Measurements from ENCODE around the gene CCDC188.

CCDC188 gene

DNA sequence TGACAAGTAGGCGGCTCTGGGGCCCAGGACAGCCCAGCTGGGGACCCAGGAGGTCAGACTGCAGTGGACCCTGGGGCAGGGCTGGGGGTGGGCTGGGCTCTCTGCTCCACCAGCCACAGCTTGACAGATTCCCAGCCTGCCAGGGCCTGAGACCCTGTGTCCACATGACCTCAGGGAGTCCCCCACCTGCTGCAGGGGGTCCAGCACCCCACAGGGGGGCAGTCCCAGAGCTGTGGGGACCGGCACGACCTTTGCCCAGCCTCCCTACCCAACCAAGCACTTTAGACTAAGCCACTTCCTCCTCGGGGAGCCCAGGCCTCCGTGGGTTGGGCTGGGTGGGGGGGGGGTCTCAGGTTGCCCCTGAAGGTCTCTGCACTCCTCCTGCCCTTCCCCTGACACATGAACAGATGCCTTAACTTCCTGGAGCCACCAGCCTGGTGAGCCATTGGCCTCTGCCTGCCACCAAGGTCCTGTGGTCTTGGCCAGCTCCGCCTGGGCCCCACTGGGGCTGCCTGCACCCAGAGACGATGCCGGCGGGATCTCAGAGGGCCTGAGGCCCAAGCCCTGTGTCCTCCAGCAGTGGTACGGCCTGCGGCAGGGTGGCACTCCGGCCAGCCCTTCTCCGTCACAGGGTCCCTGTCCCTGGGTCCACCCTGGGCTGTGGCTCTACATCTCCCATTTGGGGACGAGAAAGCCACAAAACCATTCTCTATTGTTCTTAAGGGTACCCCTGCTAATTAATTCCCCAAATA, 3.4 kb downstream of the CCDC188 start:
- DNase-seq = no peak

DNA sequence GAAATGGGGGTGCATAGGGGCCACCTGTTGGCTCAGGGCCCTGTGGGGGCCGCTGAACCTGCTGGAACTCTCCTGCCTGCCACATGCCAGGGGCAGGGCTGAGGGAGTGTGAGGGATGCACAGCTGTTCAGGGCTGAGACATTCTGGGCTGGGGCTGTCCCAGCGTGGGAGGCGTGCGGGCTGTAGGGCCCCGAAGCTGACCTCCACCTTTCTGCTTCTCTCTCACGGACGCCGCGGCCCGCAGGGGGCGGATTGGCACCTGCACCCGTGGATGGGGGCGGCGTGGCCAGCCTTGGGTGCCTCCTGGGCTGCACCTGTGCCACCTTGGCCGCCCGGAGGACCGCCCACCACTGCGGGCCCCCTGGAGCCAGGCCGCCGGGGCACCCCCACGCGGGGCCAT, 4.1 kb downstream of the CCDC188 start:
- DNase-seq = no peak

DNA sequence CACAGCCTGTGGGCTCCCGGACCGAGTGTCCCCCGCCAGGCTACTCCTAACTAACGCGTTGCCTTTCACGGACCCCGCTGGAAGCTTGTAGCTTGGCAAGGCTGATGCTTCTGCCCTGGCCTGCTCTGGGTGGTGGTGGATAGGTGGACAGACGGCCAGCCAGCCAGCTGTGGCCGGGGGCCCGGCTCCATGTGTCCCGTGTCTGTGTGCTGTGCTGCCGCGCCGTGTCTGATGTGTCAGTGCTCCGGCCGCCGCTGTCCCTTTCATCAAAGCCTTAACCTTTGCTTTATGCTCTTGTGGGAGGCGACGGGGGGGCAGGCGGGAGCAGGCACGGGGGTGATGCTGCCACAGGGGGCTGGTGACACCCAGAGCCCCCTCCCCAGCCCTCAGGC, 5.0 kb downstream of the CCDC188 start:
- no peak for DNase-seq

DNA sequence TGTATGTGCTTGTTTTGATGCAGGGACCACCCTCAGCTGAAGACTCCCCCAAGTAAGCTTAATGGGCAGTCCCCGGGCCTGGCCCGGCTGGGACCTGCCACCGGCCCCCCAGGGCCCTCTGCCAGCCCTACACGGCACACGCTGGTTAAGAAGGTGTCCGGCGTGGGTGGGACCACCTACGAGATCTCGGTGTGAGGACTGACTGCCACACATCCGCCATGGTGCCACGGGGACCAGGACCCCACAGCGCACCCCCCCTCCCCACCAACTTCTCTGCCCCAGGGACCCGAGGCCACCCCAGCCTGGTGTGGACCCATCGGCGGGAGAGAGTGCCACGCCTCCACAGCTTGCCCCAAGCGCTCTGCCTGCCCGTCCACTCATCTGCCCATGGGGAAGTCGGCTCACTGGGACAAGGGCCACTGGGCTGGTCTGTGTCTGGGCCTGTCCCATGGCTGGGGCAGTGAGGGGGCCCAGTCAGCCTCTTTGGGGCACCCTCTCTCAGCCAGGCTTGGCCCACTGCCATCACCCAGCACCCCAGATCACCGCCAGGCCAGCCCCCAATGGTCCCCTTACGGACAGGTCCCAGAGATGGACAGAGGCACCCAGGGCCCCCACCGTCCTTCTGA, 5.5 kb downstream of the CCDC188 start:
- DNase-seq = no peak

DNA sequence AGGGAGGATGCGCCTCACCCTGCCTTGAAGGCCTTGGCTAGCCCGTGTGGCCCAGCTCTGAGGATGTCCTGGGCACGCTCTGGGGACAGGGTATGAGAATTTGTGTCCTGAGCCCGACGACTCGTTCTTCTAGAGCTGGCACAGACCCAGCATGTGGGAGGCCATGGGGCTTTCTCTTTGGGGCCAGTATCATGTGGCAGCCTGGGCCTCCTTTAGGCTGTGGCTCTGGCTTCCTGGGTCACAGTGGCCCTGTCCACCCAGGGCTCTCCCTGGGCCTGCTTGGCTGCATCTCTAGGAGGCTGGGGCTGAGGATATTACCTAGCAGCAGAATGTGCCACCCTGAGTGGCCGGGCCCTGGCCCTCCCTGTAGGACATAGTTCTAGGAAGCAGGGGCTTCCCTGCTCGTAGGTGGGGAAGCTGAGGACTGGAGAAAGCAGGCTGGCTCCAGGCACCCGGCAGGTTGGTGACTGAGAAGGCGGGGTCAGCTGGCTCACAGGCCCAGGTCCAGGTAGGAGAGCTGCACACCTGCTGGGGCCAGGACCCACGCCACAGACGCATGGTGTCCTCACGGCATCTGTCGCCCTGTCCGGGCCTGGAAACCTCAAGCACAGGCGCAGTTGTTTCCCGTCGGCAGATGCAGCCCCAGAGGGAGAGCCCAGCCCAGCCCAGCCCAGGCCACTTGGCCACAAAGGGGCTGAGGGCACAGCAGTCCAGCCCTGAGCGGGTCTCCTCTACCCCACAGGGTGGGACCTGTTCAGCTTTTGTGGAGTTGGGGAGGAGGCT, 6.8 kb downstream of the CCDC188 start:
- no peak for DNase-seq

DNA sequence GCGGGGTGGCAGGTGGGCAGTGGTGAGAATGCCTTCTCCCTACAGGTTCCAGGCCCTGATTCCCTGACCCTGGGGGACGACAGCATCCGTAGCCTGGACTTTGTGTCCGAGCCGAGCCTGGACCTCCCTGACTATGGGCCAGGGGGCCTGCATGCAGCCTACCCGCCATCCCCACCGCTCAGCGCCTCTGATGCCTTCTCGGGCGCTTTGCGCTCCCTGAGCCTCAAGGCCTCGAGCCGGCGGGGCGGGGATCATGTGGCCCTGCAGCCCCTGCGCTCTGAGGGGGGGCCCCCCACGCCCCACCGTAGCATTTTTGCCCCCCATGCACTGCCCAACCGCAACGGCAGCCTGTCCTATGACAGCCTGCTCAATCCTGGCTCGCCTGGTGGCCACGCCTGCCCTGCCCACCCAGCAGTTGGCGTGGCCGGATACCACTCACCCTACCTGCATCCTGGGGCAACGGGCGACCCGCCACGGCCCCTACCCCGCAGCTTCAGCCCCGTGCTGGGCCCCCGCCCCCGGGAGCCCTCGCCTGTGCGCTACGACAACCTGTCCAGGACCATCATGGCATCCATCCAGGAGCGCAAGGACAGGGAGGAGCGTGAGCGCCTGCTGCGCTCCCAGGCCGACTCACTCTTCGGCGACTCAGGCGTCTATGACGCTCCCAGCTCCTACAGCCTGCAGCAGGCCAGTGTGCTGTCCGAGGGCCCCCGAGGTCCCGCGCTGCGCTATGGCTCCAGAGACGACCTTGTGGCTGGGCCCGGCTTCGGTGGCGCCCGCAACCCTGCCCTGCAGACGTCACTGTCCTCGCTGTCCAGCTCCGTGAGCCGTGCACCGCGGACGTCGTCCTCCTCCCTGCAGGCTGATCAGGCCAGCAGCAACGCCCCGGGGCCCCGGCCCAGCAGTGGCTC, 7.9 kb downstream of the CCDC188 start:
- DNase-seq = no peak

DNA sequence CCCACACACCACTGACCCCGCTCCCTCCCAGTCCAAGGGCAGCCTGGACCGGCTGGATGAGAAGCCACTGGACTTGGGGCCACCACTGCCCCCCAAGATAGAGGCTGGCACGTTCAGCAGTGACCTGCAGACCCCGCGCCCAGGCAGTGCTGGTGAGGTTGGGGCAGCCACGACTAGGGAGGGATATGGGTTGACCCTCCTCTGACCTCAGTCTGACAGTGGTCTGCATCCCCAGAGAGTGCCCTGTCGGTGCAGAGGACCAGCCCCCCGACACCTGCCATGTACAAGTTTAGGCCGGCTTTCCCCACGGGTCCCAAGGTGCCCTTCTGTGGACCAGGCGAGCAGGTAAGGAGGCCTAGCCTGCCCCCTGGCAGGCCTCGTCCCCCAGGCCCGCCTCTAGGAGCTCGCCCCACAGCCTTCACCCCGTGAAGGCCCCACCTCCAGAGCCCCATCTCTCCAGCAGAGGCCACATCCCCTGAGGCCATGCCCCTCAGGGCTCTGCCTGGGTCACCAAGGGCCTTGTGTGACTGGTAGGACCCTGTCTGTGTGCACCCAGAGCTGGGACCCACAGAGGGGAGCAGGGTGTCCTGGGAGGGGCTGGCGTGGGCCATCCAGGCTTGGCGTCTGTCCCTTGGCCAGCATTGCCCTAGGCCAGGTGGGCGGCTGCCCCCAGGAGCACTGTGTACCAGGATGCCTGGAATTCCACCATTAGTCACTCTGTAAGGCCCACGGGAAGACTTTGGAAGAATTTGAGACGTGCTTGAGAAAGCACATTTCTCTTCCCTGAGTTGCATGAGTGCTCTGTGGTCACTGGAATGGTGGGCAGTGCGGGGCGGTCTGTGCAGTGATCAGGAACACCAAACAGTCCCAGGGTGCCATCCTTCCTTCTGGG, 9.4 kb downstream of the CCDC188 start:
- DNase-seq = no peak

DNA sequence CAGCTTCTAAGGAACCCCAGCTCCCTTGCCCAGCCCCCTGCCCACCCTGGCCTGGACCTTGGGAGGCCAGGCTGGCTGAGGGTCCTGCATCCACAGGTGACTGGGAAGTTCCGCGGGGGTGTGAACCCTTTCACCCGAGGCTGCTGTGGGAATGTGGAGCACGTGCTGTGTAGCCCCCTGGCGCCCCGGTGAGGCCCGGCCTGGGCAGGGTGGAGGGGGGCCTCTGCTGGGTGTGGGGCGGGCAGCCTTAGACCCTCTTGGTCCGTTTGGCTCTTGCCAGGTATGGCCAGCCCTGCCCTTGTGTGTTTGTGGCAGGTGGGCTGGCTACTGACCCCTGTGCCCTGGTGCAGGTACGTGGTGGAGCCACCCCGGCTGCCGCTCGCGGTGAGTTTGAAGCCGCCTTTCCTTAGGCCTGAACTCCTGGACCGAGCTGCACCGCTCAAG, 10.3 kb downstream of the CCDC188 start:
- DNase-seq = no peak

DNA sequence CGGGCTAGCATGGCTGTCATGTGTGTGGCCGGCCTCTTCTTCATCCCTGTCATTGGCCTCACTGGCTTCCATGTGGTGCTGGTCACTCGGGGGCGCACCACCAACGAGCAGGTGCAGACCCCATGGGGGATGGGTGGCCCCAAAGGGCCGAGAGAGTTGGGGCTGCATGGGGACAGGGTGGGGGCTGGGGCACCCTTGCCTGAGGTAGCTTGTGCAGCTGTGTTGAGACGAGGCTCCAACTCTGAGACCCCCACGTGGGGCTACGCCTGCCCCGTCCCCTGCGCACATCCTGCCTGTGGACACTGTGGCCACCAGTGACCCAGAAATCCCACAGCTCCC, 10.8 kb downstream of the CCDC188 start:
- no peak for DNase-seq

DNA sequence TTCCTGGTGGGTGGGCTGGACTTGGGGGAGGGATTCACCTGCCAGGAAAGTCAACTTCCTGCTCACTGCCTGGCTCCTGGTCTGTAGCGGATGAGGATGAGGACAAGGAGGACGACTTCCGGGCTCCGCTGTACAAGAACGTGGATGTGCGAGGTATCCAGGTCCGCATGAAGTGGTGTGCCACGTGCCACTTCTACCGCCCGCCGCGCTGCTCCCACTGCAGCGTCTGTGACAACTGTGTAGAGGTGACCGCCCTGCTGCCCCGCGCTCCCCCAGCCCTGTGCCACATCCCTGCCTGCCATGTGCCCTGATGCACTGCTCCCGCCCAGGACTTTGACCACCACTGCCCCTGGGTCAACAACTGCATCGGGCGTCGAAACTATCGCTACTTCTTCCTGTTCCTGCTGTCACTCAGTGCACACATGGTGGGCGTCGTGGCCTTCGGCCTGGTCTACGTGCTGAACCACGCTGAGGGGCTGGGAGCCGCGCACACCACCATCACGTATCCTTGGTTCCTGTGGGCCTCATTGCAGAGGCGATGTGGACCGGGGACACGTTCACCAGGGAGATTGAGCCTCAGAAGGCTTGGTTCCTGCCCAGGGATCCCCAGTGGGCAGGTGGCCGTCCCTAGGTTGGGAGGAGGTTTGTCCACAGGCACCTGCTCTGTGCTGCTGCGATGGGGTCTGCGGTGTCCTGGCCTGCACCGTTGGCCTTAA, 11.3 kb downstream of the CCDC188 start:
- no peak for DNase-seq

DNA sequence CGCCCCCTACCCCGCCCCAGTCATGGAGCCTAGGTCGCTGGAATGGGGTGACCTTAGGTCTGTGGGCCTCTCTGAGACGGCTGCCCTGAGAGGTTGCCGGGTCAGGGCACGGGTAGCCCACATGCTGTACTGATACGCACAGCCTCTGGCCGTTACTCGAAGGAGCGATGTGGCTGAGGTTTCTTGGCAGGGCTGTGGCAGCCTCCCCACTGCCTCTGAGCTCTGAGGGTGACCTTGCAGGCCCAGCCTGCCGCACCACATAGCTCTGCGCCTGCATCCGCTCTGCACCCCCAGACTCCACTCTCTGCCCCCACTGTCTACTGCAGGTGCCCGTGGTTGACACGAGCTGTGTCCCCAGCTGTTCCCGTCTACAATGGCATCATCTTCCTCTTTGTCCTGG, 12.0 kb downstream of the CCDC188 start:
- DNase-seq = no peak

DNA sequence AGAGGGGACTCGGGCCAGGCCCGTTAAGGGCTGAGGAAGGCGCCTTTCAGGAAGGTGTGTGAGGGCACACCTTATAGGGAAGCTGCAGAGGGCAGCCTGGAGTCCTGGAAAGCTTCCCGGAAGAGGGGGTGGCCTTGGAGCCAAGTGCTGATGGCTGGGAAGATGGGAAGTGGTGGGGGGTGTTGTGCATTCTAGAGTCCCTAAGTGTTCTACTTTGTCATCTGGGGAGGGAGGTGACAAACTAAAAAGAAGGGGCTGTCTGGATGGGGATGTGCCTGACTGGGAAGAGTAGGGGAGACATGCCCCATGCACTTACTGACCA, 12.5 kb downstream of the CCDC188 start:
- DNase-seq = no peak

DNA sequence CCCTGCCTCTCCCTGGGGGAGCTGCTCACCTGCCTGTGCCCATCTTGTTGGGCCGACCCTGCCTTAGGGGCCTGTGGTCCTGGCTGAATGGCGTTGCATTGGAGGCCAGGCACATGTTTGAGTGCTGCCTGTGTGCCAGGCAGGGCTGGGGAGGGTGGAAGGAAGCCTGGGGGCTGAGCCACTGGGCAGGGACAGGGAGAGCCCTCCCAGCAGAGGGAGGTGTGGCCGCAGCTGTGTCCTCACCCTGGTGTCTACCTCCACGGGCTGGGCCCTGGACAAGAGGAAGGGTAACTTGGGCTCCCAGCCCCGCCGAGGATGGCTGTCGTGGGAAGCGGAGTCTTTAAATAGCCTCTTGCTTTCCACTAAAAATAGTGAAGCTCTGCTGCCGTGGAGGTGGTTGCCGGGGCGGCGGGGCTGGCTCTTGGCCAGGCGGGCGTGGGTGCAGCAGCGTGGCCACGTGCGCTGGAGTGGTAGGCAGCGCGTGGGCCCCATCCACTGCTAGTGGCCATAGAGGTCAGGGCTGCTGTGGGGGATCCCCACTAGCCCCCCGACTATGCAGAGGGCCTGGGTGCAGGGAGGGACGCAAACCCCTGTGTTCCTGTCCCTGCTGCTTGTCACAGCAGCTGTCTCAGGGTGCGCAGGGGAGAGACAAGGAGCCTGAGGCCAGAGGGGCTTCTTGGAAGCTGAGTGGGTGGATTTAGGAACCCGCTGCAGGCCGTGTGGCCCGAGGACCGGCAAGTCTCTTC, 13.0 kb downstream of the CCDC188 start:
- no peak for DNase-seq

DNA sequence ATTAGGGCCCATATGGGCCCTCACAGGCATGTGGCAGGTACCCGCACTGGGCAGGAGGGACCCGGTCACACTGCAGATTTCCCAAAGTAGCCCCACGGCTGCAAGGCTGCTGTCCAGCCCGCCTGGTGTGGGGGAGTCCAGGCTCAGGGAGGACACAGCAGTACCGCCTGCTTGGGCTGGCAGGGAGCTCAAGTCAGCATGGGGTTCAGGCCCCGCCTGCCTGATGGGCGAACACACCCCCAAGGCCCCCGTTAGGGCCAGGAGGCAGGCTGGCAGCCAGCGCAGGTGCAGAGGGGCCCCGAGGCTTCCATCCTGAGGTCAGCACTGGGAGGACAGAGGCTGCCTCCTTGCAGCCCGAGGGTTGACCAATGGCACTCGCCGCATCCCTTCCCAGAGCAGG, 13.7 kb downstream of the CCDC188 start:
- no peak for DNase-seq

DNA sequence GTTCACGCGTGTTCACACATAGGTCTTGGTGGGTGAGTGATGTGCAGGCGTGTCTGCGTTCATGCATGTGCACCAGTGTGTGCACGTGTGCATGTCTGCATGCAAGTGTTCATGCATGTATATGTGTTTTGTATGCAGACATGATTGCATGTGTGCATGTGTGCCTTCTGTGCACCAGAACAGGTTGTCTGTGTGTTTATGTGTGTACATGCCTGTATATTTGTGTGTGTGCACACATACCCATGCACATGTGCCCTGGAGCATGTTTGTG, 14.3 kb downstream of the CCDC188 start:
- no peak for DNase-seq

DNA sequence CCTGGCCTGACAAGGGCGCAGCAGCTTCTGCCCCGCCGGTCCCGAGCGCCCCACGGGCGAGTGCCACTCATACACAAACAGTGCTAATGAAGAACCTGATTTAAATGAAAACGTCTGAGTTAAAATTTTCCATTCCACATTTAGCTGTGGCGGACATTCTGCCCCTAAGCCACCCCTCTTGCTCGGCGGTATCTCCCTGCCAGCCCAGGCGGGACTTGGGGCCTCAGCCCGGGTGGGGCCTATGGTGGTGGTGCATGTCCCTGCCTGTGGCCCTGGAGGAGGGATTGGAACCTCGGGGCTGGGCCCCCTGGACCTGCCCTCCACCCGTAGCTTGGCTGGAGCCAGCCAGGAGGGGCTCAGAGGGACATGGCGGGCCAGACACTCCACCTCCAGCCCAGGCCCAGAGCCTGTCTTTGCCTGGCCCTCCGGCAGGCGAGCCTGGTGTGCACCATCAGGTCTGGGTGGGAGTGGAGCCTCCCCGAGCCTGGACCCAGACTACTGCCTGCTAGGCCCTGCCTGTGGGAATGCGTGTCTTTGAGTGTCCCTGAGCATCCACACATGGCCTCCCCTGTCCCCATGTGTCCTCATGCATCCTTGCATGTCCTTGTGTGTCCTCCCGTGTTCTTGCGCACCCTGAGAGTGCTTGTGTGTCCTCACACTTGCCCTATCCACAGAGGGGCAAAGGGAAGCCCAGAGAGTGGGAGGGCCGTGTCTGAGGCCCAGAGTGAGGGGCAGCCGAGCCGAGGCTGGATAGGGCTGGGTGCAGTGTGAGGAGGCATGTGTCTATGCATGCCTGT, 14.9 kb downstream of the CCDC188 start:
- no peak for DNase-seq

DNA sequence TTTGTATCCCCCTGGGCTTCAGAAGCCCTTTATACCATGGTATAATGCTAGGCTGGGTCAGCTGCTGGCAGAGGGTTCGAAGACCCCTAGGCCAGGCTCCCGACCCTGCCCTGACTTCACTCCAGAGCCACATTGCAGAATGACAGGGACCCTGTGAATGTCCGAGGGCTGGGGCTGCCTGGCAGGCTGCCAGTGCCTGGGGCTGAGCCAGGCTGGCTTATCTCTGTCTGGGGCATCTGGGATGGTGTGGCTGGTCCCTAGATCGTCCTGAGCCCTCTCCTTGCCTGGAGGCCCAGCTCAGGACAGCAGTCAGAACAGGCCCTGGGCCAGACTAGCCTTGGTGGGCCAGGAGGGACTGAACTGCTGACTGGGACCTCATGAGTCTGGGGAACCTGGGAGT, 15.6 kb downstream of the CCDC188 start:
- no peak for DNase-seq

DNA sequence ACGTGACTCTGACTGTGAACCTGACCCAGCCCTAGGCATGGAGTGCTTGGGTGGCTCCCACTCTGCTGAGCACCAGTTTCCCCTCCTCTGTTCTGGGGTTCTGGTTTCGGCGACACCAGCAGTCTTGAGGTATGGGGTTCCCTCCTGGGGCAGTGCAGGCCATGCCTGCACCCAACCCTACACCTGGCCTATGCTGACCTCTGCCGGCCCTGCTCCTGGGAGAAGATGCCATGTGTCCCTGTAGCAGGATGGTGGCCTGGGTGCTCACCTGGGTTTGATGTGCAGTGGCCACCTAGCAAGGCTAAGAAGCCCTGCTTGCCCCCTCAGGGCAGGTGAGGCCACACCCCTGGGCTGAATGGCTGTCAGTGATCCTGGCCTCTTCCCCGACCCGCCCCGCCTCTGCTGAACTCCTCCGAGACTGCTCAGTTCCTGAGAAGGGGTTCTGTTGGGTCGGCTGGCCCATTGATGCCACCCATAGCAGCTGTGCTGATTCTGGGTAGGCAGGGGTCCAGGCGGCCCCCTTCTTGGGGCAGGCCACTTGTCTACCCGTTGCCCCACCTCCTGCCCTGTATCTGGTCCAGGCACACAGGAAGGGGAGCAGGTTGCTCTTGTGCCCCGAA, 16.8 kb downstream of the CCDC188 start:
- no peak for DNase-seq

DNA sequence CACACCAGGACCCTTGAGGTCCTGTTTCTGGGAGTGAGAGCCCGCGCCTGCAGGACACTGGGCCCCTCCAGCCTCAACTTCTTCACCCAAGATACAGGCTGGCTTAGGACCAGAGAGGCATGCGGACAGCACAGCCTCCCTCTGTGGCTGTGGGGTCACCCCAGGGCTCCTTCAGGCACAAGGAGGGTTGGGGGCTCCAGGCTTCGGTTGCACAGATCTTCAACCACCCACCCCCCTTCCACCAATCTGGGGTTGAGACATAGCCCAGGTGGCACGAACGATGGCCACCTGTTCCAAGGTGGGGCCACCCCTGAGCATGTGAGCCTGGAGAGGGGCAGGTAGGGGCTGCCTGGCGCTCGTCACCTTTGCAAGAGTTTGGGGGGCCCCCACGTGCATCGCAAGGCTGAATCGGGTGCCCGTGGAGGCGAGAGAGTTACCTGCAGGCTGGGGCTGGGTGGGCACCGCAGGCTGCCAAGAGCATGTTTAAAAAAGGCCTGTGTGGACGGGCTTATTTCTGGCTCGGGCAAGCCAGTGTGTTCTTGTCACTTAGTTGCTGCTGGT, 18.1 kb downstream of the CCDC188 start:
- no peak for DNase-seq

Measured in NCI-H526 treated with DMSO at 0.1 percent for 48 hours (cell line).